ENCODE data around the gene UBE2B. TPM values are rescaled to one million over a fixed set of nuclear protein-coding genes. Genes with fewer than 3 reads are reported as not detected.
"Not testable (repeated sequence)": the region's sequence is repeated elsewhere in the genome, so short reads cannot be mapped to it uniquely, and the experiment has no call there.

Gene UBE2B
- total RNA-seq, 1 donor from 2014 or later = 17.2 TPM

GRCh38 chr5:134398609-134399155, 27.3 kb downstream of the UBE2B start:
- no peak for DNase-seq (ENCODE audit: low read depth in 2 of 2)

GRCh38 chr5:134403951-134404350, 32.6 kb downstream of the UBE2B start:
- no peak for DNase-seq (ENCODE audit: low read depth in 2 of 2)

GRCh38 chr5:134406390-134406789, 35.0 kb downstream of the UBE2B start:
- no peak for DNase-seq (ENCODE audit: low read depth in 2 of 2)

GRCh38 chr5:134409321-134409720, 38.0 kb downstream of the UBE2B start:
- DNase-seq (ENCODE audit: low read depth in 2 of 2) = no peak

GRCh38 chr5:134410822-134411221, 39.5 kb downstream of the UBE2B start:
- no peak for DNase-seq (ENCODE audit: low read depth in 2 of 2)

GRCh38 chr5:134411228-134411545, 39.8 kb downstream of the UBE2B start:
- no peak for DNase-seq (ENCODE audit: low read depth in 2 of 2)

GRCh38 chr5:134411546-134412266, 40.3 kb downstream of the UBE2B start, which contains the start of gene CDKN2AIPNL:
CDKN2AIPNL (minus strand) TSS chr5:134411881; CDS start chr5:134411854, 27 bp downstream.
- DNase-seq (ENCODE audit: low read depth in 2 of 2) = peak; percentile 61 to 90

- DNase-seq (ENCODE audit: low read depth in 2 of 2) = no peak
These were observed 41.7 kb downstream of the UBE2B start for GRCh38 chr5:134413046-134413445.

- DNase-seq (ENCODE audit: low read depth in 2 of 2) = no peak
These were observed 46.3 kb downstream of the UBE2B start for GRCh38 chr5:134417707-134418106.

- DNase-seq (ENCODE audit: low read depth in 2 of 2) = no peak
These were observed 47.6 kb downstream of the UBE2B start for GRCh38 chr5:134418958-134419357.

GRCh38 chr5:134420343-134420742, 49.0 kb downstream of the UBE2B start:
- DNase-seq (ENCODE audit: low read depth in 2 of 2) = no peak

GRCh38 chr5:134421038-134421437, 49.7 kb downstream of the UBE2B start:
- not testable (repeated sequence) for DNase-seq (ENCODE audit: low read depth in 2 of 2)

- DNase-seq (ENCODE audit: low read depth in 2 of 2) = no peak
These were observed 51.5 kb downstream of the UBE2B start for GRCh38 chr5:134422791-134423365.

GRCh38 chr5:134423376-134423775, 52.0 kb downstream of the UBE2B start:
- no peak for DNase-seq (ENCODE audit: low read depth in 2 of 2)

- DNase-seq (ENCODE audit: low read depth in 2 of 2) = no peak
These were observed 55.0 kb downstream of the UBE2B start for GRCh38 chr5:134426361-134426760.

- no peak for DNase-seq (ENCODE audit: low read depth in 2 of 2)
These were observed 56.2 kb downstream of the UBE2B start for GRCh38 chr5:134427540-134428041.

GRCh38 chr5:134430001-134430569, 58.7 kb downstream of the UBE2B start:
- DNase-seq (ENCODE audit: low read depth in 2 of 2) = no peak

- DNase-seq (ENCODE audit: low read depth in 2 of 2) = no peak
These were observed 60.8 kb downstream of the UBE2B start for GRCh38 chr5:134432174-134432573.

- no peak for DNase-seq (ENCODE audit: low read depth in 2 of 2)
These were observed 61.4 kb downstream of the UBE2B start for GRCh38 chr5:134432677-134433359.

- DNase-seq (ENCODE audit: low read depth in 2 of 2) = no peak
These were observed 64.2 kb downstream of the UBE2B start for GRCh38 chr5:134435560-134435959.

GRCh38 chr5:134436523-134437339, 65.4 kb downstream of the UBE2B start:
- DNase-seq (ENCODE audit: low read depth in 2 of 2) = peak; percentile 80 to 84
